ENCODE results near the gene UNC93B1.

DNA sequence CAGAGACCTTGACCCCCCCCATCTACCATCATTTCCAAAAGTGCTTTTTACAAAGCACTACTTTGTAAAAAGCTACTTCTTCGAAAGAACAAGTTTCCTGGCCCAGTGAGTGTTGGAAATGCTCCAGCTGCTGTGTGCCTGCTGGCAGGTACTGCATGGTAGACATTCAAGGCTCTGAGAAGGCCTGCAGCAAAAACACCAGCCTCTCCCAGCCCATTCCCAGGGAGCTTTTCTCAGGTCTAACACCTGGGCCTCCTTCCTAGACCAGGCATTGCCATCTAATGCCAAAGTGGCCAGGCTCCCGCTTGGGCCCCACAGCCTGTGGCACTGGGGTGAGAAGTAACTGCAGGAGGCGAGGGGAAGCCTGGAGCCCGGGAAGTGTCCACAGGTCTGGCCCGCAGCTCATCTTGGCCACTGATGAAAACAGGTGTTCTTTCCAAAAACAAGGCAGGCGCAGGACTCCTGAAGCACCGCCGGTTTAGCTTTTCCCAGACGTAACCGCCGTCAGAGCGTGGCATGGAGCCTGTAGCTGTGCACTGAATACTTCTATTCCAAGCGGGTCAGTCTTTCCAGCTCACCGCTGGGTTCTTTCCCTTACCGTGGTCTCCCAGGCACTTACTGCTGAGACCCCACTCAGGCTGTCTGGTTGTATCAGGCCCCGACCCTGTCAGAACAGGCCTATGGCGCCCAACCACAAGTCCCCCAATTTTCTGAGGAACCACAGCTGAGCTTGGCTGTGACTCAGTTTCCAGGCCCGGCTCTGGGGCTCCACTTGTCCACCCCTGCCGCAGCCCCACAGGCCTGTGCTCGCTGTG is 33.7 kb upstream of the UNC93B1 start:
- TF ChIP-seq POLR2A (IDR thresholded peaks at IDR 0.05): no peak
- TF ChIP-seq, protein P1, sequence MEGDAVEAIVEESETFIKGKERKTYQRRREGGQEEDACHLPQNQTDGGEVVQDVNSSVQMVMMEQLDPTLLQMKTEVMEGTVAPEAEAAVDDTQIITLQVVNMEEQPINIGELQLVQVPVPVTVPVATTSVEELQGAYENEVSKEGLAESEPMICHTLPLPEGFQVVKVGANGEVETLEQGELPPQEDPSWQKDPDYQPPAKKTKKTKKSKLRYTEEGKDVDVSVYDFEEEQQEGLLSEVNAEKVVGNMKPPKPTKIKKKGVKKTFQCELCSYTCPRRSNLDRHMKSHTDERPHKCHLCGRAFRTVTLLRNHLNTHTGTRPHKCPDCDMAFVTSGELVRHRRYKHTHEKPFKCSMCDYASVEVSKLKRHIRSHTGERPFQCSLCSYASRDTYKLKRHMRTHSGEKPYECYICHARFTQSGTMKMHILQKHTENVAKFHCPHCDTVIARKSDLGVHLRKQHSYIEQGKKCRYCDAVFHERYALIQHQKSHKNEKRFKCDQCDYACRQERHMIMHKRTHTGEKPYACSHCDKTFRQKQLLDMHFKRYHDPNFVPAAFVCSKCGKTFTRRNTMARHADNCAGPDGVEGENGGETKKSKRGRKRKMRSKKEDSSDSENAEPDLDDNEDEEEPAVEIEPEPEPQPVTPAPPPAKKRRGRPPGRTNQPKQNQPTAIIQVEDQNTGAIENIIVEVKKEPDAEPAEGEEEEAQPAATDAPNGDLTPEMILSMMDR (IDR thresholded peaks at IDR 0.05): no peak

All from prostate gland (tissue), 2 donors.